K562 (cell line): ENCODE results near the gene OBSCN. TPM values are rescaled to one million over a fixed set of nuclear protein-coding genes. Genes with fewer than 3 reads are reported as not detected.

Experiments
- BCL6 ChIP-seq: fragments of 250-450 bp; sonication (Bioruptor Pico); IDR thresholded peaks from 2 replicates; pipeline ENCODE4 v1.4.0; 2020
- CEBPG ChIP-seq, 3 experiments: fragments of 200-800 bp in 1 of 3; sonication (Bioruptor generic) in 1 of 3; sonication (generic) in 1 of 3; formaldehyde crosslinking in 1 of 3; IDR thresholded peaks in 2 of 3; conservative IDR thresholded peaks in 1 of 3; 2 replicates each; pipeline versions ENCODE4 v1.6.1 to v1.8.0; 2016 to 2022; ENCODE audit warnings: missing compliant biosample characterization in 2 of 3, missing genetic modification characterization in 2 of 3, mild to moderate bottlenecking in 1 of 3, missing genetic modification reagents in 1 of 3
- CHD1 ChIP-seq: fragments of 200-600 bp; sonication (generic); IDR thresholded peaks from one replicate; pipeline ENCODE4 v1.6.1; 2012; ENCODE audit warnings: mild to moderate bottlenecking, moderate library complexity, low read length, inconsistent platforms
- DPF2 ChIP-seq: fragments of 450-650 bp; IDR thresholded peaks from 2 replicates; pipeline ENCODE4 v1.6.1; 2016
- ELF4 ChIP-seq: fragments of 450-650 bp; formaldehyde crosslinking; IDR thresholded peaks from 2 replicates; pipeline ENCODE4 v1.4.0; 2022; ENCODE audit warnings: missing genetic modification characterization
- LCOR ChIP-seq: sonication (generic); formaldehyde crosslinking; IDR thresholded peaks from 2 replicates; pipeline ENCODE4 v1.8.0; 2022; ENCODE audit warnings: mild to moderate bottlenecking, missing genetic modification reagents
- NFXL1 ChIP-seq: fragments of 450-650 bp; formaldehyde crosslinking; IDR thresholded peaks from 2 replicates; pipeline ENCODE4 v1.4.0; 2021; ENCODE audit warnings: mild to moderate bottlenecking
- NR2F6 ChIP-seq: fragments of 450-650 bp; formaldehyde crosslinking; IDR thresholded peaks from 2 replicates; pipeline ENCODE4 v1.4.0; 2020; ENCODE audit warnings: mild to moderate bottlenecking
- PCBP2 ChIP-seq: fragments of 200-400 bp; formaldehyde crosslinking; IDR thresholded peaks from 2 replicates; pipeline ENCODE4 v1.6.1; 2018; ENCODE audit warnings: low read length, low read depth, mild to moderate bottlenecking, moderate library complexity; ENCODE audit not compliant: poor library complexity, severe bottlenecking
- POLR2B ChIP-seq: fragments of 450-650 bp; IDR thresholded peaks from 2 replicates; pipeline ENCODE4 v1.6.1; 2018; ENCODE audit warnings: low read depth; ENCODE audit not compliant: partially characterized antibody
- STAT5A ChIP-seq: IDR thresholded peaks from 2 replicates; pipeline ENCODE4 v1.6.1; 2012; ENCODE audit warnings: low read length, inconsistent platforms, borderline replicate concordance
- SUPT5H ChIP-seq: fragments of 450-650 bp; IDR thresholded peaks from 2 replicates; pipeline ENCODE4 v1.6.1; 2016
- TCF3 ChIP-seq: sonication (generic); formaldehyde crosslinking; IDR thresholded peaks from 2 replicates; pipeline ENCODE4 v1.4.0; 2020; ENCODE audit warnings: mild to moderate bottlenecking, missing genetic modification reagents
- ZKSCAN8 ChIP-seq: fragments of 200-800 bp; sonication (Bioruptor generic); IDR thresholded peaks from 2 replicates; pipeline ENCODE4 v1.6.1; 2016; ENCODE audit warnings: missing genetic modification characterization, missing compliant biosample characterization
- ZNF77 ChIP-seq: fragments of 250-450 bp; sonication (Bioruptor Pico); IDR thresholded peaks from 2 replicates; pipeline ENCODE4 v1.5.0; 2020
- polyA plus RNA-seq, 8 experiments: library from polyadenylated mRNA; depleted of rRNA in 4 of 8; stranded (reverse) in 5 of 8; unstranded in 3 of 8; fragments of >200 nt; fragmentation: Nextera tagmentation in 2 of 8; fragmentation: Illumina TruSeq in 1 of 8; extraction: Ambion mirVana in 2 of 8; extraction: Trizol in 1 of 8; gene quantifications; 2 replicates each; pipeline versions ENCODE4 v1.2.1 to v1.2.3, GENCODE V29; 2011 to 2014; ENCODE audit warnings: inconsistent platforms in 1 of 8, missing spikeins in 1 of 8
- total RNA-seq, 7 experiments: library from RNA; depleted of rRNA in 6 of 7; stranded (reverse); fragments of >200 nt in 6 of 7; fragmentation: Illumina TruSeq in 2 of 7; extraction: Trizol in 2 of 7; gene quantifications; 2 replicates each; pipeline versions ENCODE4 v1.2.1 to v1.2.3, GENCODE V29; 2011 to 2021; ENCODE audit warnings: low replicate concordance in 1 of 7
- TF ChIP-seq, protein P1 (sequence below): fragments of 450-650 bp; IDR thresholded peaks from 2 replicates; pipeline ENCODE4 v1.6.1; 2016; ENCODE audit warnings: low read depth, mild to moderate bottlenecking, moderate library complexity
- TF ChIP-seq, protein P2 (sequence below): IDR thresholded peaks from 2 replicates; pipeline ENCODE4 v1.6.1; 2014; ENCODE audit warnings: antibody characterized with exemption
- TF ChIP-seq, protein P3 (sequence below): fragments of 250-450 bp; sonication (Bioruptor Pico); IDR thresholded peaks from 2 replicates; pipeline ENCODE4 v1.4.0; 2020; ENCODE audit warnings: mild to moderate bottlenecking, moderate library complexity
- TF ChIP-seq, protein P4 (sequence below): fragments of 250-450 bp; sonication (Bioruptor Pico); IDR thresholded peaks from 2 replicates; pipeline ENCODE4 v1.9.0; 2021; ENCODE audit warnings: mild to moderate bottlenecking
- TF ChIP-seq, protein P5 (sequence below): fragments of 250-450 bp; sonication (Bioruptor Pico); IDR thresholded peaks from 2 replicates; pipeline ENCODE4 v1.5.0; 2021; ENCODE audit warnings: mild to moderate bottlenecking, borderline replicate concordance

OBSCN gene
- total and polyA plus RNA-seq, 9 of the 15 experiments (the other 6 are each of a cell fraction or from before 2014, with no cell fraction given), result 0.18 to 19.7 (median 3.6) TPM

DNA sequence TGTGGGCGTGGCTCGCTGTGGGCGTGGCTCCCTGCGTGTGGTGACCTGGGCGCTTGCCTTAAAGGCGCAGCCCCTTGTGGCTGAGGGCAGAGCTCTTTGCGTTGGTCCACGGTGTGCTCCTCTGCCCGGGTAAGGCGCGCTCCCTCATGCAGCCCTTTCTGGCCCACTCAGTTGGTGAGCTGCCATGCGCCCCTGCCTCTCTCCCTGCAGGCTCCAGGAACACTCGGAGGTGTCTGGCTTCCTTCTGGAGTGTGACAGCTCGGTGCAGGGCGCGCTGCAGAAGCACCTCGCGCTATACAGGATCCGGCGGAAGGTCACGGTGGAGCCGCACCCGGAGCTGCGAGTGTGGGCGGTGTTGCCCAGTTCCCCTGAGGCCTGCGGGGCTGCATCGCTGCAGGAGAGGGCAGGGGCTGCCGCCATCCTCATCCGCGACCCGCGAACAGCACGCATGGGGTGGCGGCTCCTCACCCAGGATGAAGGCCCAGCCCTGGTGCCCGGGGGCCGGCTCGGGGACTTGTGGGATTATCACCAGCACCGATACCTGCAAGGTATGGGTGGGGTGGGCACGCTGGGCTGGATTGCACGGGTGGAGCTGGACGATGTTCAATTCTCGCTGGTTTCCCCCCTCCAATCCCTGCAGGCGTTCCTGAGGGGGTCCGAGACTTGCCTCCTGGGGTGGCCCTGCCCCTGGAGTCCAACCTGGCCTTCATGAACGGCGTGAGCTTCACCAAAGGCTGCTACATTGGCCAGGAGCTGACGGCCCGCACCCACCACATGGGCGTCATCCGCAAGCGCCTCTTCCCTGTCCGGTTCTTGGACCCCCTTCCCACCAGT, 33.1 kb upstream of the OBSCN start (continued):
- TF ChIP-seq CEBPG (CRISPR knock-in tag; IDR thresholded peaks at IDR 0.05), result no peak
- no peak for TF ChIP-seq CEBPG (tag; conservative IDR thresholded peaks at IDR 0.05 in 1 of 2, IDR thresholded peaks at IDR 0.05 in 1 of 2)
- TF ChIP-seq, protein P1, sequence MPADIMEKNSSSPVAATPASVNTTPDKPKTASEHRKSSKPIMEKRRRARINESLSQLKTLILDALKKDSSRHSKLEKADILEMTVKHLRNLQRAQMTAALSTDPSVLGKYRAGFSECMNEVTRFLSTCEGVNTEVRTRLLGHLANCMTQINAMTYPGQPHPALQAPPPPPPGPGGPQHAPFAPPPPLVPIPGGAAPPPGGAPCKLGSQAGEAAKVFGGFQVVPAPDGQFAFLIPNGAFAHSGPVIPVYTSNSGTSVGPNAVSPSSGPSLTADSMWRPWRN, result no peak
- TF ChIP-seq ELF4 (CRISPR knock-in tag), result no peak
- no peak for TF ChIP-seq NFXL1
- TF ChIP-seq BCL6, result no peak
- no peak for TF ChIP-seq CHD1
- TF ChIP-seq, protein P2, sequence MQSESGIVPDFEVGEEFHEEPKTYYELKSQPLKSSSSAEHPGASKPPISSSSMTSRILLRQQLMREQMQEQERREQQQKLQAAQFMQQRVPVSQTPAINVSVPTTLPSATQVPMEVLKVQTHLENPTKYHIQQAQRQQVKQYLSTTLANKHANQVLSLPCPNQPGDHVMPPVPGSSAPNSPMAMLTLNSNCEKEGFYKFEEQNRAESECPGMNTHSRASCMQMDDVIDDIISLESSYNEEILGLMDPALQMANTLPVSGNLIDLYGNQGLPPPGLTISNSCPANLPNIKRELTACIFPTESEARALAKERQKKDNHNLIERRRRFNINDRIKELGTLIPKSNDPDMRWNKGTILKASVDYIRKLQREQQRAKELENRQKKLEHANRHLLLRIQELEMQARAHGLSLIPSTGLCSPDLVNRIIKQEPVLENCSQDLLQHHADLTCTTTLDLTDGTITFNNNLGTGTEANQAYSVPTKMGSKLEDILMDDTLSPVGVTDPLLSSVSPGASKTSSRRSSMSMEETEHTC, result no peak
- no peak for TF ChIP-seq LCOR (CRISPR knock-in tag)
- no peak for TF ChIP-seq PCBP2
- peak; percentile 29 for TF ChIP-seq POLR2B
- peak; percentile 36; the same call in 1 of the 2 replicates for TF ChIP-seq SUPT5H
- TF ChIP-seq, protein P3, sequence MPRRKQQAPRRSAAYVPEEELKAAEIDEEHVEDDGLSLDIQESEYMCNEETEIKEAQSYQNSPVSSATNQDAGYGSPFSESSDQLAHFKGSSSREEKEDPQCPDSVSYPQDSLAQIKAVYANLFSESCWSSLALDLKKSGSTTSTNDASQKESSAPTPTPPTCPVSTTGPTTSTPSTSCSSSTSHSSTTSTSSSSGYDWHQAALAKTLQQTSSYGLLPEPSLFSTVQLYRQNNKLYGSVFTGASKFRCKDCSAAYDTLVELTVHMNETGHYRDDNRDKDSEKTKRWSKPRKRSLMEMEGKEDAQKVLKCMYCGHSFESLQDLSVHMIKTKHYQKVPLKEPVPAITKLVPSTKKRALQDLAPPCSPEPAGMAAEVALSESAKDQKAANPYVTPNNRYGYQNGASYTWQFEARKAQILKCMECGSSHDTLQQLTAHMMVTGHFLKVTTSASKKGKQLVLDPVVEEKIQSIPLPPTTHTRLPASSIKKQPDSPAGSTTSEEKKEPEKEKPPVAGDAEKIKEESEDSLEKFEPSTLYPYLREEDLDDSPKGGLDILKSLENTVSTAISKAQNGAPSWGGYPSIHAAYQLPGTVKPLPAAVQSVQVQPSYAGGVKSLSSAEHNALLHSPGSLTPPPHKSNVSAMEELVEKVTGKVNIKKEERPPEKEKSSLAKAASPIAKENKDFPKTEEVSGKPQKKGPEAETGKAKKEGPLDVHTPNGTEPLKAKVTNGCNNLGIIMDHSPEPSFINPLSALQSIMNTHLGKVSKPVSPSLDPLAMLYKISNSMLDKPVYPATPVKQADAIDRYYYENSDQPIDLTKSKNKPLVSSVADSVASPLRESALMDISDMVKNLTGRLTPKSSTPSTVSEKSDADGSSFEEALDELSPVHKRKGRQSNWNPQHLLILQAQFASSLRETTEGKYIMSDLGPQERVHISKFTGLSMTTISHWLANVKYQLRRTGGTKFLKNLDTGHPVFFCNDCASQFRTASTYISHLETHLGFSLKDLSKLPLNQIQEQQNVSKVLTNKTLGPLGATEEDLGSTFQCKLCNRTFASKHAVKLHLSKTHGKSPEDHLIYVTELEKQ (CRISPR knock-in tag), result no peak
- TF ChIP-seq ZNF77 (CRISPR knock-in tag), result no peak
- no peak for TF ChIP-seq STAT5A
- TF ChIP-seq NR2F6 (CRISPR knock-in tag), result no peak
- TF ChIP-seq, protein P4, sequence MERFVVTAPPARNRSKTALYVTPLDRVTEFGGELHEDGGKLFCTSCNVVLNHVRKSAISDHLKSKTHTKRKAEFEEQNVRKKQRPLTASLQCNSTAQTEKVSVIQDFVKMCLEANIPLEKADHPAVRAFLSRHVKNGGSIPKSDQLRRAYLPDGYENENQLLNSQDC, result no peak
- no peak for TF ChIP-seq TCF3 (CRISPR knock-in tag)
- TF ChIP-seq, protein P5, sequence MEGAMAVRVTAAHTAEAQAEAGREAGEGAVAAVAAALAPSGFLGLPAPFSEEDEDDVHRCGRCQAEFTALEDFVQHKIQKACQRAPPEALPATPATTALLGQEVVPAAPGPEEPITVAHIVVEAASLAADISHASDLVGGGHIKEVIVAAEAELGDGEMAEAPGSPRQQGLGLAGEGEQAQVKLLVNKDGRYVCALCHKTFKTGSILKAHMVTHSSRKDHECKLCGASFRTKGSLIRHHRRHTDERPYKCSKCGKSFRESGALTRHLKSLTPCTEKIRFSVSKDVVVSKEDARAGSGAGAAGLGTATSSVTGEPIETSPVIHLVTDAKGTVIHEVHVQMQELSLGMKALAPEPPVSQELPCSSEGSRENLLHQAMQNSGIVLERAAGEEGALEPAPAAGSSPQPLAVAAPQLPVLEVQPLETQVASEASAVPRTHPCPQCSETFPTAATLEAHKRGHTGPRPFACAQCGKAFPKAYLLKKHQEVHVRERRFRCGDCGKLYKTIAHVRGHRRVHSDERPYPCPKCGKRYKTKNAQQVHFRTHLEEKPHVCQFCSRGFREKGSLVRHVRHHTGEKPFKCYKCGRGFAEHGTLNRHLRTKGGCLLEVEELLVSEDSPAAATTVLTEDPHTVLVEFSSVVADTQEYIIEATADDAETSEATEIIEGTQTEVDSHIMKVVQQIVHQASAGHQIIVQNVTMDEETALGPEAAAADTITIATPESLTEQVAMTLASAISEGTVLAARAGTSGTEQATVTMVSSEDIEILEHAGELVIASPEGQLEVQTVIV (CRISPR knock-in tag), result no peak
- TF ChIP-seq ZKSCAN8 (CRISPR knock-in tag), result no peak
- no peak for TF ChIP-seq DPF2
